Activated effector memory CD4-positive, alpha-beta T cell treated with anti-CD3 and anti-CD28 coated beads, Interleukin-2, amount 50 U/mL, for 16 hours (primary cell): ENCODE results near the gene MGAT5.
"Not testable (repeated sequence)": the region's sequence is repeated elsewhere in the genome, so short reads cannot be mapped to it uniquely, and the experiment has no call there.

ENCODE experiments used
- DNase-seq: peaks from one replicate; pipeline ENCODE4 v3.0.0-alpha.2; 2020

Gene MGAT5

DNA sequence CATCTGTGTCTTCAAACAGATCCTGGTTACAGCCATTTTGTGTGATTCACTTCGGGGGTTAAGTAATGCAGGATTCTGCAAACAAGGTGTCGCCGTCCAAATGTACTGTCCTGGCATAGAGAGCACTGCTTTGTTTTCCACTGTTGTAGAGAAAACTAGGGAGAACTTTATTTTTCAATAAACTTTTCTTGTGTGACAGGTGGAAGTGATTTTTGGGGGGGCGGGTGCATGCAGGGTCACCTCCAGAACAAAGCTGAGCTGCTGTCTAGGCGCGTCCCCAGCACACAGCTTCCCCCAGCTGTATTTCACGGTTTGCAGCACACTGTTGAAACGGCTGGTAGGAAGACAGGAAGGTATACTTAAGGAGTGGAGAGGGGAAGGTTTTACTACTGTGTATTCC is 200.6 kb downstream of the MGAT5 start:
- no peak for DNase-seq

DNA sequence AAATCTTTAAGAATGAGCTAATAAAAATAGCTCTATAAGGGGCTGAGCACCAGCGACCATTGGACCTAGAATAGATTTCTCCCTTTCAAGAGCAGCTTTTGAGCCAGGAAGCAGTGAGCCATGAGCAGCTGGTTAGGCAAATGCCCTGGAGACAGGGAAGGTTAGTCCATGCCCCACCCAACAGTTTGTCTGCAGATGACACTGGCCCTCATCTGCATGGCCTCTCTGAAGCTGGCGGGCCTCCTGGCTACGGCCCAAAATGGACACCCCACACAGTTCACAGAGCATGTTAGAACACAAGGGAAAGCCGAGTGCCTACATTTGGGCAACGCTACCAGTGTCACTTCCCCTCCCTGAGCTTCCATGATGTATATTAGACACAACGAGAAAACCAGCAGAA is 201.1 kb downstream of the MGAT5 start:
- DNase-seq: no peak

DNA sequence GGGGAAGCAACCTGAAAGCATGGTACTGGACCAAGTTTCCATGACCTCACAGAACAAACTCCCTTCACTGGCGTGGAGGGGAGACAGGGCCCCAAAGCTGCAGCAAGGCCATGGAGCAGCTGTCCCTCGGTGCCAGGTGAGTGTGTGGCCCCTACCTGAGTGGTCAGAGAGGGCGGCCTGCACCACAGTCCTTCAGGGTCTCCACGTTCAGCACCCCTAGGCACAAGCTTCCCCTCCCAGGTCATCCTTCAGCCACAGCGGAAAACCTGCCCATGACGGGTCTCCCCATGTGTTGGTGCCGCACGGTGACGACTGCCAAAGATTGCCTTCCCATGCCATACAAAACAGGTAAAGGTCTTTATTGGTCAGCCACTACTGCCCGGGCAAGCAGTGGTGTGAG is 201.6 kb downstream of the MGAT5 start:
- DNase-seq: no peak

DNA sequence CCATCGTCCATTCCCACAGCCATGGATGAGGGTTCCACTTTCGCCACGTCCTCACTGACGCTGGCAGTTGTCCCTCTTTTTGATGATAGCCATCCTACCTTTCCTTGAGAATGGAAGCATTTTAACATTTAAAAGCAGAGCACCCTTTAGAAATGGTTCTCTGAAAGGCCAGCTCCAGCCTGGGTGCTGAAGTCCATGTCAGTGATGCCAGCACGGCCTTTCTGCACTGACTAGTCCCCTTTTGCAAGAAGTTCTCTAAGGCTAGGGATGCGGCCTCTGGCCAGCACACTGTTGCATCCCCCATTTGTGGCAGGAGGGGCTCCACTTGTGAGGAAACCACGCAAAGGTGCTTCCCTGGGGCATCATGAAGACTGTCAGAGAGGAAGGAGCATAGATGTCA is 203.5 kb downstream of the MGAT5 start:
- no peak for DNase-seq

DNA sequence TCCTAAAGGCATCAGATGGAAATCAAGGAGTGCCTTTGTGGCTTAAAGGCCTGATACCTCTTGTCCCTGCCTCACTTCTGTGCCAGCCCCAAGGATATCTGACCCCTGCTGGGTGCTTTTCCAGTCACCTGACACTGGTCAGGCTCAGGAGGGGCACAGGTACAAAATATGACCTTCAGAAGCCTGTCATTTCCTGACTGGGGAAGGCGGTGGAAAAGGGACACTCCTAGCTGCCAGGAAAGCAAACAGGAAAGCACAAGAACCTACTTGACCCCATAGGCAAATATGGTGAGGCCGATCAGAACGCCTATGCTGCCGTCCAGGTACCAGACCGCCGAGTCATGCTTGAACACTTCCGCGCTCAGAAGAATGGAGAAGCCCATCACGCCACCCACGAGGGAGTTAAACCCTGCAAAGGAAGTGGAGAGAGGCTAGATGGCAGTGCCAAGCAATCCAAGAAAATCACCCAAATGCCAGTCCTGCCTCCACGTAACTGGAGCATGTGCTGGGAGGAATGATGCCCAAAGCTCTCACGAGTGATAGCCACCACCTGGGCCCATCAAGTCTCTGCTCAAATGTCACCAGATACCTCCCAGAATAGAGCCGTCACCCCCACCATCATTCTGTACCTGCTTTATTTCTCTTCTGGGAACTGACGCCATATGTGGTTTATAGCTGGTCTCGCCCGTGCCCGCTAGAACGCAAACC is 204.0 kb downstream of the MGAT5 start:
- DNase-seq: no peak

DNA sequence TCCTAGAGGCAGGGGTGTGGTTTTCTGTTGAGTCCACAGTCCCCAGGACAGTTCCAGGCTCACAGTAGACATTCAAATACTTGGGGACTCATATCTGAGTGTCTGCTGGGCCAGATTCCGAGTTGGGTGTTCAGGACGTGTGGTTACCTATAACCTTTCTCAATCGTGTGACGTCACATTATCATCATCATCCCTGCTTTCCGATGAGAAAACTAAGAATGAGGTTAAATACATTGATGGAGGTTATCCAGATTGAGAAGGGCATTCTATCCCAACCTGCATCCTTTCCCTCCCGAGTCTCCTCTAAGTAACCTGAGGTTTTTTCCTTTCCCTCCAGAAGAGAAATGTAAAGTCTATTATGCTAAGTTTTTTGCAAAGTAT is 204.6 kb downstream of the MGAT5 start:
- no peak for DNase-seq

DNA sequence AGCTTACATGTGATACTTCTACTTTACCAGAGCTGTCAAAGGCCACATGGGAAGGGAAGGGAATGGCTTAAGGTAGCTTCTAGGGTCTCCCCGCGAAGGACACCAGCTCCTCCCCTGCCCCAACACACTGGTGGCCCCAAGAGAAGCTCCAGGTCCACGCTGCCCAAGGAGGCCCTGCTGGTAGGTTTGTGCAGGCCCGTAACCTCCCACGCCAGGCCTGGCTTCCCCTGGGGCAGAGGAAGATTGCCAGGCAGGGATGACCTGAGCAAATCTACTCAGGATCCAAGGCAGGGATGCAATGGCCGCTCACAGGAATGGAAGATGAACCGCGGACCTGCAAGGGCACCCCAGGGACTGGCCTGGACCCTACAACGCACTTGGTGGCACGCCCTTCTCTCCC is 205.1 kb downstream of the MGAT5 start:
- DNase-seq: no peak

DNA sequence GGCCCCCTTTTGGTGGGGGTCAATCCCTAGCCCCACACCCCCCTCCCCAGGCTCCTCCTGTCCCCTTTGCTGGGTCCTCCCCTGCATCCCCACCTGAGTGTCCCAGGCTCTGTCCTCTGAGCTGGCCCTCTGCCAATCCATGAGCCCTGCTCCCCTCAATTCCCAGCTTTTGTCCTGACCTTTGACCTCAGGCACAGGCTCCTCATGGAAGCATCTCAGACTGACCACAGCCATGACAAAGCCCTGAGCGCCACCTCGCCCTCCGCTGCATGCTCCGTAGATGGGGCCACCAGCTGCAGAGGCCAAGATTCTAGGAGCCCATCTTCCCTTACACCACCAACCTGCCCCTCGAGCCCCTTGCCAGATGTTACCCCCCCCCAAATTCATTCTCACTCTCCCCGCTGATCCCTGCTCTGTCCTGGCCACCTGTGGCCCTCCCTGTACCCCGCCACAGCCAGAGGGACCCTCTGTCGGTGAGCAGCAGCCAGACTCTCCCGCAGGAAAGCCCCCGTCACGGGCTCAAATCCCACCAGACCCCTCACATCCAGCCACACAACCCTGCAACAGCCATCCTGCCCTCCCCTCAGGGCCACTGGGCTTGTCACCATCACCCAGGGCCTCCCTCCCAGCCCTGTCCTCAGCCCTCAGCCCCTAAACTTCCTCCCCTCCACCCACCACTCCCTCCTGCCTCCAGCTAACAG is 206.0 kb downstream of the MGAT5 start:
- DNase-seq: no peak

DNA sequence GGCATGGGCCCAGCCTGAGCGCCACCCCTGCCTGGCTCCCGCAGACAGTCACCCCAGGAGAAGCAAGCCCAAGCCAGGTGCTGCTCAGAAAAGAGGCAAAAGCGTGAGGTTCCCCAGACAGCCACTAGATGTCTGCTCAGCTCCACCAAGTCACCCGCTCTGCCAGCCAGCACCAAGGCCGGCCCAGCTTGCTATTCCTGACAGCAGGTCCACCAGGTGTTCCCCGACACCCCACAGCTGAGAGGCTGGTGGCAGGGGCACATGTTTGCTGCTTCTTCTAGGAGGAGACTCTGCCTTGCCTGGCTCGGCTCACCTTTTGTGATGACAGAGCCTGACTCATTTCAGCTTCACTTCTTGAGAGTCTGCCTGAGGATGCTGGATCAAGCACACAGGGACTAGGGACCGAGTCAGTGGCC is 206.7 kb downstream of the MGAT5 start:
- DNase-seq: no peak

DNA sequence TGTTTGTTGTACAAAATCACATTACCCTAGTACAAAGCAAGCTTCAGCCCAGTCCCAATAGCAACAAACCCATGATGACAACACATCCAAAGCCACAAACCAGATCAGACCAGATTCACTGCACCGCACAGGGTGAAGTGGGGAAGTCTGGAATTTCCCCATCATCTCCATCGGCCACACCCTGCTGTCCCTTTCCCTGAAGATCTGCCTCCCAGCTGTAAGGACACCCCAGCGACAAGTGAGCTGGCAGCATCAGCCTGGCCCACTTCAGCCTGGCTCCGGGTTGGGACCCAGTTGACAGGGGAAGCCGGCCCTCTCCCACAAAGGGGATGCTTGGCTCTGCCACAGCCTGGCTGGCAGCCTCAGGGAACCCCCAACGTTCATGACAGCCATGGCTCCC is 207.6 kb downstream of the MGAT5 start:
- no peak for DNase-seq

DNA sequence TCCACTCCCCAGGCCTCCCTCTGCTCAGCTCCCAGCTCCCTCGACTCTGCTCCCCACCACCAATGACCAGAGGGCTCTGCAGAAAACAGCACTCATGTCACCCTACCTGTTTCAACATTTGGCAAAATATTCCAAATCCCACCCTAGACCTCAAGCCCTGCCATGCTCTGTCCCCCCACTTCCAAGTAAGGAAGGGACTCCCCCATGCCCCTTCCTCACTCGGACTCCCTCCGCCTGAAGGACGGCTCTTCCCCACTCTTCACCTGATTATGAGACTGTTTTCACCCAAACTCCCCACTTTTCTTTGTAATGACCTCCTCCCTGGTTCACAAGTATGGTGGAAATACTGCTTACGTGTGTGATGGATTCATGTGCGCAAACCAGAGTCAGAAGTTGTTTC is 208.4 kb downstream of the MGAT5 start:
- DNase-seq: no peak

DNA sequence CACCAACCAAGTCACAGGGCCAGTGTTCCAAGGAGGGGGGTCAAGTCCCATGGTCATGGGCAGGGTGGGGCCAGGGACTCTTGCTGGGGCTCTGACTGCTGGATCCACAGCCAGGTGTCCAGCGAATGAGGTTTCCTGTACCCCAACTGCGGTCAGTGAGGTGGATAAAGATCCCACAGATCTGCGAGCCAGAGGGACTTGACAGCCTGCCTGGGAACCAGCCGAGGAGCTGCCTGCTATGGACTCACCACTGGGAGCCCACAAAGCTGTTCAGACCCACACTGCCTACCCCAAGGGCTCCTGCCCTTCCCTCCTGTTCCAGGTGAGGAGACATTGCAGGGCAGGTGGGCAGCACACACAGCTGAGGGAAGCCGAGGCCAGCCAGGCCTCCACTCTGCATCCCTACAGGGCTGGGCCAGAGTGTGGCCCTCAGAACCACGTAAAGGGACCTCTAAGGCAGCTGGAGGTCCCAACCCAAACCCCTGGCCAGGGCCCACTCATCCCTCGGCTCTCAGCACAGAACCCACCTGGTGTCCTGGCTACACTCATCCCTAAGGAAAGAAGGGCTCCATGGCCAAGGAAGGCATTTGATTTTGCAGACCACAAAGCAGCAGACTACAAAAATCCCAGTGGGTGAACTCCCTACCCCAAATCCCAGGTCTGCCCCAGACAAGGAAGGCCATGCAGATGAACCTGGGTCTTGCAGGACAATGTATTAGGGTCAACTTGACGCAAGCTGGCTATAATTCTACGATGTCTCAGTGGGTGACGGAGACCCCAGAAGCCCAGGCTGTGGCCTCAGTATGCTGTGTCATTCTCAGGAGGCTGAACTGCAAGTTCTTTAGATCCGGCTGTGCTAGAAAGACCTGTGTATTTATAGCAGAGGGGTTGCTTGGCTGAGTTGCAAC is 209.2 kb downstream of the MGAT5 start:
- DNase-seq: no peak

DNA sequence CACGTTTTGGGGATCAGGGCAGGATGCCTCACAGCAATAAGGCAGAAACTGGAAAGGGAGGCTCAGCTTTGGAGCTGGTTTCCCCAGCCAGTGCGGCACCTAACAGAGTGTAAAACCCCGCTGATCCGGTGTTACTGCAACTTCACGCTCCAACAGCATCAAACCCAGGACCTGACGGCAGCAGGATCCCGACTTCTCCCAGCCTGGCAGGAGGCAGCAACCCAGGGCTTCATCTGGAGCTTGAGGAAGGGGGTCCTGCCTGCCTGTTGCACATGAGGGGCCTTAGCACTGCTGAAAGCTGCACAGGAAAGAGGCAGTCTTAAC is 209.8 kb downstream of the MGAT5 start:
- no peak for DNase-seq

DNA sequence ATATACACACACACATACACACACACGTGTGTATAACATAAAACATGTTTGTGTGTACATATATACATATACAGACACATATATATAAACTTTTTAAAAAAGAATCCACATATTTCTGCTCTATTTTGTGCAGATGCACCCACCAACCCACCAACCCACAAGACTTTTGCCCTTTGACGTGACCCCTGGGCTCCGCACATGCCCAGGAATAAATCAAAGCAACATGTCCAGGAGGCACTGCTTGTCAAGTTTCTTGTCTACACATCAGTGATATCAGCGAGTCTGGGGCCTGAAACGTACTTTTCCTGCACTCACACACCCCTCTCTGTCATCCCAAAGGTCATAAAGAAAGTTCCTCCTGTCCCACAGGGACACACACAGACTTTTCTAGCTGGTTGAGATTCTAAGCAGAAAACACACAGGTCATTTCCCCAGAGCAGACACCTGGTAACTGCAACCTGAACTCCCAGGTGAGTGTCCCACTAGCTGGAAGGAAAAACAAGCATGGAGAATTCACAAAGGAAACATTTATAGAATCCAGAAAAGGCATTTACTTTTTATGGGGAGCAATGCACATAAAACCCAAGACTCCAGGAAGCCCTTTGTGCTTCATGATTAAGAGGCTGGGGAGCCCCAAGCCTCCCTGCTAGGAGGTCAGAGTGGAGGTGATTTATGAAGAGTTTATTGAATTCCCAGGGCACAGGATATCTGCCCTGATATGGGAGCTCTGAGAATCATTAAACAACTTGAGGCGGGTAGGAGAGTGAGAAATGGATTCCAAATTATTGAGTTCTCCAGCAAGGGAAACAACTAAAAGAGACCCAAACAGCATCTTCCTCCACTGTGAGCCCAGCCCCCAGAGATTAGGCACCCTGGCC is 211.6 kb downstream of the MGAT5 start:
- DNase-seq: no peak

DNA sequence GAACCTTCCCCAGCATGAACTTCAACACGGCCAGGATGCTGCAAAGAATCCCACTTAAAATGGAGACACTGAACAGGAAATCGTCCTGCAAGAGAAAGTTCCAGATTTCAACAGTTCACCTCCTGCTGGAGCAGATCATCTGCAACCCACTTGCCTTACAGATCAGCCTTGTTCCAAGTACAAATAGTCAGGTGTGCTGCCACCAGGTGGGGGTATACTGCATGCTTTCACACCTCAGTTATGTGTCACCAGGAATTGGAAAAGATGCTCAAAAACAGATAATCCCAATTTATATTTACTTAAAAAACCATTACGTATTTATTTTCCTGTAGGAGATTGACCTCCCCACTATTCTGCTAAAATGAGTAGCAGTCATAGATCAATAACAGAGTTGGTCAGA is 212.3 kb downstream of the MGAT5 start:
- DNase-seq: no peak

DNA sequence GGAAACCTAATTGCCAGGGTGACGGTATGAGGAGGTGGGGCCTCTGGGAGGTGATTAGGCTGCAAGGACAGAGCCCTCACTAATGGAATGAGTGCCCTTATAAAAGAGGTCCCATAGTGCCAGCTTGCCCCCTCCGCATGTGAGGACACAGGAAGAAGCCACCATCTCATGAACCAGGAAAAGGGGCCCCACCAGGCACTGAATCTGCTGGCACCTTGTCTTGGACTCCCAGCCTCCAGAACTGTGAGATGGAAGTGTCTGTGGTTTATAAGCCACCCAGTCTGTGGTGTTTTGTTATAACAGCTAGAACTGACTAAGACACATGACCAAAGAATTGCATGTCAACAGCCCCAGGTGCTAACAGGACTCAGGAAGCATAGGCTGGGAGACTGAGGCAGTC is 214.3 kb downstream of the MGAT5 start:
- DNase-seq: no peak

DNA sequence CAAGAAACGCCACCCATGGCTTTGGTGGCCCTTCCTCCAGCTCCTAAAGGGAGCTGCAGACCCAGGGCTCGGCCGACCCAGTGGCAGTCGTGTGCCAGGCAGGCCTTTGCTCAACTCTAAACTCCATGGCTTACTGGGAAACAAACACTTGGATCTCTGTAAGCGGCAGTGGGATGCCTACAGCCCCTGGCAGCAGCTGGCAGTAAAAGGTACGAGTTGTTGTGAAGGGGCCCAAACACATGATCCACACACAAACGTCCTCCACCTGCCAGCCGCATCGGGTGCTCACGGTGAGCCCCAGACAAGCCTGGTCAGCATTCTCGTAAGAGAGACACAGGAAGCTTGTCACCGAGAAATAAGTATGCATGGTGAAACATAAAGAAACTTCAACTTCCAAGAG is 214.9 kb downstream of the MGAT5 start:
- DNase-seq: no peak

DNA sequence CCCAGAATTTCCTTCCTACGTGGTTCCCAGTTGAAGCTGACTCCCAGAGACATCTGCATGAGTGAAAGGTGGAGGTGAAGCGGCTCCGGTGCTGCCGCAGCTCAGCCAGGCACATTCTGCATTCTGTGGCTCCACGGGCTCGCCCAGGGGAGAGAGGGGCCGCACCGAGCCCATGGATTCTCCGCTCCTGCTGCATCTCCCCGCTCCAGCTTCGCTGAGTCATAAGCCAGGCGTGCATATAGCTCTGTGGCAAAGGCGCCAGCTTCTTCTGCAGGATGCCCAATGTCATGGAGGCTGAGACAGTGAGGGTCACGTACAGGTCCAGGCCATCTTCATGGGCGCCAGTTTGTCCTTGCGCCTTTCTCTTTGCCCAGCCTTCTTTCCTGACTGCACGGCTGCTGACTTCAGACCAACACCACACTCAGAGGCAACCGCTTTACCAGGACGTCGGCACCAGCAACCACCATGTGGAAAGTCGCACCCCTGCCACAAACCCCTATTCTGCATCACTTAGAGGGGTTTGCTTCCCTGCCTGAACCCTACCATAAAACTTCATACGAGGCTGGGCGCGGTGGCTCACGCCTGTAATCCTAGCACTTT is 215.7 kb downstream of the MGAT5 start:
- DNase-seq: no peak

DNA sequence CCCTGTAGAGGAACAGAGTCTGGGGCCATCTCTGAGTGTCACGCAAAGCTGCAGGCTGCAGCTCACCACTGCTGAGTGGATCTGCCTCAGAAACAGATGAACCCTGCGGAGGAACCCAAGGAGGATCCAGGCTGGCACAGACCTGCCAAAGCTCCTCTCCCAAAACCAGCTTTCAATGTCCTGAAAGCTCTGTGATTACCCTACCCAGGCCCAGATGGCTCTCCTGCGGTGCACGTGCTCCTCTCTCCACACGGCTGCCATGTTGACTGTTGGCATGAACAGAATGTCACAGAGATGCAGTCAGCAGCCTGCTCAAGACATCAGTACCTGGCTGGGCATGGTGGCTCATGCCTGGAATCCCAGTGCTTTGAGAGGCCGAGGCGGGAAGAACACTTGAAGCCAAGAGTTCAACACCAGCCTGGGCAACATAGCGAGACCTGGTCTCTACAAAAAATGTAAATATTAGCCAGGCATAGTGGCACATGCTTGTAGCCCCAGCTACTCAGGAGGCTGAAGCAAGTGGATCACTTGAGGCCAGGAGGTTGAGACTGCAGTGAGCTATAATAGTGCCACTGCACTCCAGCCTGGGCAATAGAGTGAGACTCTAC is 216.8 kb downstream of the MGAT5 start:
- DNase-seq: no peak

DNA sequence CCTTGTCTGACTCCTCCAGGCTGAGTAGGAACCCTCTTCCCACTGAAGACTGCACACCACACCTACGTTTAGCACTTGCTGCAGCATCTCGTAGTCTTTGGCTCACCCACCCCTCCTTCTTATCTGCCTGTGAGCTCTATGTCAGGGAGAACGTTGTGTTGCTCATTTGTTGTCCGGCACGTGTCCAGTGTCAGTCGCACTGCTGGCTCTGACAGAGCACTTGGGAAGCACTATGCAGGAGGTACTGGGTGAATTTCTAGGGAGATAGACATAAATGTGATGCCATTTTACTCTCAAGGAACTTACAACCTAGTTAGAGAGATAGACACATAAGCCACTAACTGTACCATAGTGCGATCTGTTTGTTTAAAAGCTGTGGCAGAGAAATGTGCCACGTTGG is 223.1 kb downstream of the MGAT5 start:
- not testable (repeated sequence) for DNase-seq

DNA sequence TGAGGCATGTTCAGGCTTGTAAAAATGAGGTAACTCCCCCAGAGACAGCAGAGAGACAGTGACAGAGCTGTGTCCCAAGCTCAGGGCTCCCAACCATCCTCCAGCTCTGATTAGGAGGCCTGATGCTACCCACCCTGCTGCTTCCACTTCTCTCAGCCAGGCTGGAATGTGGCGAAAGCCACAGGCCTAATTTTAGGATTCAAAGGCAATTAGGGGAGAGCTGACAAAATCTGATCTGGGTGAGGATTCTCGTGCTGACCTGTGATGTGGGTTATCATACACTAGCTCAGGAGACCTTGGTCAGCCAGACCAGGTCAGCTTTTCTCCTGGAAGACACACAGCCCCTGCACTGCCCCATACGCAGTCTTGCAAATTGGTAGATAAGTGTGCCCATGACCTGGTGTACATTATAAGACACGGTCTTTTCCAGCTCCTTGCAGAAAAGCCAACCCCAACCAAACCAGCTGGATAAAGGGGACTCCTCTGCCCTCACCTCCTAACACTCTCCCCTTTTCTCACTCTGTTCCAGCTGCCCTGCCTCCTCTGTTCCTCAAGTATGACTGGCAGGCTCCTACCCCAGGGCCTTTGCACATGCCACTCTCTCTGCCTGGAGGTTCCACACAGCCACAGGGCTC is 225.9 kb downstream of the MGAT5 start:
- no peak for DNase-seq
